OCI-LY7 (cell line): ENCODE results near the gene GNA12. TPM values are rescaled to one million over a fixed set of nuclear protein-coding genes. Genes with fewer than 3 reads are reported as not detected.

Source experiments
- BruUV-seq: library from RNA; stranded (reverse); fragments of 400-500 nt; replicated peaks from 2 replicates; lab custom pipeline; 2021; lab: Mats Ljungman, UMichigan
- CTCF ChIA-PET: fragments of 300-600 bp; sonication (Branson Sonifier 250); formaldehyde crosslinking; loops from one replicate; lab custom pipeline; 2022; ENCODE audit warnings: antibody characterized with exemption; ENCODE audit not compliant: unreplicated experiment; lab: Charles Lee
- POLR2A ChIA-PET: fragments of 300-600 bp; sonication (Branson Sonifier 250); formaldehyde crosslinking; loops from one replicate; lab custom pipeline; 2022; ENCODE audit warnings: antibody characterized with exemption; lab: Charles Lee
- DNase-seq: peaks from one replicate; pipeline ENCODE4 v3.0.0-alpha.2; 2015; ENCODE audit warnings: low spot score
- H2AFZ ChIP-seq: fragments of 200-600 bp; sonication (generic), shearing (Covaris generic); 2 replicates; pipeline ENCODE4 v1.6.1; 2014; ENCODE audit warnings: mild to moderate bottlenecking, antibody characterized with exemption, low read length, moderate library complexity
- H3K27ac ChIP-seq: fragments of 200-600 bp; sonication (generic); 2 replicates; pipeline ENCODE4 v1.5.1; 2014; ENCODE audit warnings: mixed run types, low read depth, mild to moderate bottlenecking, moderate library complexity, low read length, inconsistent platforms; ENCODE audit not compliant: poor library complexity, severe bottlenecking
- H3K36me3 ChIP-seq: fragments of 200-600 bp; sonication (generic); 2 replicates; pipeline ENCODE4 v1.6.1; 2014; ENCODE audit warnings: mild to moderate bottlenecking, antibody characterized with exemption, low read length, moderate library complexity, mixed read lengths; ENCODE audit not compliant: insufficient read depth
- H3K4me1 ChIP-seq: fragments of 200-600 bp; sonication (generic); 2 replicates; pipeline ENCODE4 v1.5.1; 2014; ENCODE audit warnings: mild to moderate bottlenecking, low read length; ENCODE audit not compliant: insufficient read depth, poor library complexity, severe bottlenecking
- H3K4me2 ChIP-seq: fragments of 200-600 bp; sonication (generic); 2 replicates; pipeline ENCODE4 v1.6.1; 2014; ENCODE audit warnings: mild to moderate bottlenecking, low read length
- H3K4me3 ChIP-seq: fragments of 200-600 bp; sonication (generic); 2 replicates; pipeline ENCODE4 v1.5.1; 2014; ENCODE audit warnings: mild to moderate bottlenecking, low read depth, low read length; ENCODE audit not compliant: poor library complexity, severe bottlenecking
- H3K79me2 ChIP-seq: fragments of 200-600 bp; sonication (generic); 2 replicates; pipeline ENCODE4 v1.6.1; 2016; ENCODE audit warnings: low read depth, mild to moderate bottlenecking, low read length, moderate library complexity, mixed read lengths; ENCODE audit not compliant: insufficient read depth
- H3K9me2 ChIP-seq: fragments of 200-600 bp; sonication (generic); 2 replicates; pipeline ENCODE4 v1.6.1; 2016; ENCODE audit warnings: mild to moderate bottlenecking, low read length, mixed read lengths; ENCODE audit not compliant: insufficient read depth
- H3K9me3 ChIP-seq: fragments of 200-600 bp; sonication (generic); 2 replicates; pipeline ENCODE4 v1.6.1; 2014; ENCODE audit warnings: mild to moderate bottlenecking, mixed run types, low read length, mixed read lengths
- H4K20me1 ChIP-seq: fragments of 200-600 bp; sonication (generic); 2 replicates; pipeline ENCODE4 v1.6.1; 2014; ENCODE audit warnings: mild to moderate bottlenecking, antibody characterized with exemption, low read length, moderate library complexity, mixed read lengths; ENCODE audit not compliant: insufficient read depth
- EZH2phosphoT487 ChIP-seq: fragments of 200-600 bp; sonication (generic); IDR thresholded peaks from 2 replicates; pipeline ENCODE4 v1.6.1; 2018; ENCODE audit warnings: low read depth, borderline replicate concordance, mild to moderate bottlenecking, mixed run types, antibody characterized with exemption, low read length, moderate library complexity, mixed read lengths
- intact Hi-C: fragments of 100-400 bp; cut with micrococcal nuclease; formaldehyde crosslinking; loops from one replicate; pipeline ENCODE4 v1.10.0; 2022; ENCODE audit not compliant: unreplicated experiment
- total RNA-seq, 2 experiments: library from RNA; depleted of rRNA in 1 of 2; stranded (reverse); fragments of >200 nt in 1 of 2; shearing (Covaris generic) in 1 of 2; gene quantifications; 2 replicates each; pipeline ENCODE4 v1.2.3, GENCODE V29; 2014 to 2022
- TF ChIP-seq, protein P1 (sequence below): fragments of 200-600 bp; sonication (generic); conservative IDR thresholded peaks from 2 replicates; pipeline ENCODE4 v1.5.1; 2014; ENCODE audit warnings: mild to moderate bottlenecking, antibody characterized with exemption, low read length, moderate library complexity, mixed read lengths

Gene GNA12
- total RNA-seq, 2 experiments from 2014 or later, result 10.3 to 35.9 TPM

DNA sequence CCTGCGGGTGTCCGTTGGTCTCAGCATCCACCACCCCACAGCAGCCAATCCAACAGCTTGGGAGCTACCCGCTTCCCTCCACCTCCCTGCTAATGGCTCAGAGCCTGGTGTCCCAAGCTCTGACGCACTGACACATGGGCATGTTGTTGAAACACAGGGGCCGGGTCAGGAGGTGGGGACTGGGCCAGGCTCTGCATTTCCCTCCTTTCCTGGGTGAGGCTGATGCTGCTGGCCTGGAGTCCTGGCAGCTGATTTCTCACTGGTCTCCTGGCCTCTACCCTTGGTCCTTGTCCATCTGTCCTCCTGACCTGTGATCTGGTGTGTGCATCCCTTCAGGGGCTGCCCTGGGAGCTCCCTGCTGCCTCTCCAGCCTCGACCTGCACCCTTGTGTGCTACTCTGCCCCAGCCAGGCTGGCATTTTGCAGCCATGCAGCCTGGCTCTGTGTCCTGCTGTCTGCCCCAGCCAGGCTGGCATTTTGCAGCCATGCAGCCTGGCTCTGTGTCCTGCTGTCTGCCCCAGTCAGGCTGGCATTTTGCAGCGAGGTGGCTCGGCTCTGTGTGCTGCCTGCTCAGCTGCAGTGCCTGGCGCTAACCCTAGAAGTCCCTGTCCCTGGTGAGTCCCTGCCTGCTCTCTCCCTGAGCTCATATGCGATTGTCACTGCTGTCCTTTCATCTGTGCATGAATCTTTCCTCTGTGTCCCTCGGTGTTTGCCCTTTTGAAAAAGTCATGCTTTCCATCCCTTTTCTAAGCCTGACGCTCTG is 142.1 kb downstream of the GNA12 start:
- Histone ChIP-seq H3K27ac (no peak overlapping the region), H4K20me1 (no peaks in the 10 kb centered on the region), H3K36me3 (no peaks in the 10 kb centered on the region), H3K79me2 (no peaks in the 10 kb centered on the region), H2AFZ (no peak overlapping the region), H3K9me2 (no peaks in the 10 kb centered on the region), H3K4me2 (no peak overlapping the region), H3K4me3 (no peak overlapping the region), H3K9me3 (no peaks in the 10 kb centered on the region), H3K4me1 (peaks cover 14% of the 10 kb centered on the region)
- intact Hi-C loops, result no loop called here
- BruUV-seq, result no TSS peak
- no peak for DNase-seq
- TF ChIP-seq, protein P1, sequence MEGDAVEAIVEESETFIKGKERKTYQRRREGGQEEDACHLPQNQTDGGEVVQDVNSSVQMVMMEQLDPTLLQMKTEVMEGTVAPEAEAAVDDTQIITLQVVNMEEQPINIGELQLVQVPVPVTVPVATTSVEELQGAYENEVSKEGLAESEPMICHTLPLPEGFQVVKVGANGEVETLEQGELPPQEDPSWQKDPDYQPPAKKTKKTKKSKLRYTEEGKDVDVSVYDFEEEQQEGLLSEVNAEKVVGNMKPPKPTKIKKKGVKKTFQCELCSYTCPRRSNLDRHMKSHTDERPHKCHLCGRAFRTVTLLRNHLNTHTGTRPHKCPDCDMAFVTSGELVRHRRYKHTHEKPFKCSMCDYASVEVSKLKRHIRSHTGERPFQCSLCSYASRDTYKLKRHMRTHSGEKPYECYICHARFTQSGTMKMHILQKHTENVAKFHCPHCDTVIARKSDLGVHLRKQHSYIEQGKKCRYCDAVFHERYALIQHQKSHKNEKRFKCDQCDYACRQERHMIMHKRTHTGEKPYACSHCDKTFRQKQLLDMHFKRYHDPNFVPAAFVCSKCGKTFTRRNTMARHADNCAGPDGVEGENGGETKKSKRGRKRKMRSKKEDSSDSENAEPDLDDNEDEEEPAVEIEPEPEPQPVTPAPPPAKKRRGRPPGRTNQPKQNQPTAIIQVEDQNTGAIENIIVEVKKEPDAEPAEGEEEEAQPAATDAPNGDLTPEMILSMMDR, result no peak
- no peak for TF ChIP-seq EZH2phosphoT487
- CTCF ChIA-PET, result interaction anchor here (1.0 kb wide), 1 partner anchor 15 kb away, joined by 3 read pairs; no protein-coding TSS in a partner anchor
- POLR2A ChIA-PET, result interaction anchor here (1.2 to 5.6 kb wide), 3 partner anchors 8 to 12 kb away, joined by 3 to 36 read pairs (median 3); no protein-coding TSS in a partner anchor

DNA sequence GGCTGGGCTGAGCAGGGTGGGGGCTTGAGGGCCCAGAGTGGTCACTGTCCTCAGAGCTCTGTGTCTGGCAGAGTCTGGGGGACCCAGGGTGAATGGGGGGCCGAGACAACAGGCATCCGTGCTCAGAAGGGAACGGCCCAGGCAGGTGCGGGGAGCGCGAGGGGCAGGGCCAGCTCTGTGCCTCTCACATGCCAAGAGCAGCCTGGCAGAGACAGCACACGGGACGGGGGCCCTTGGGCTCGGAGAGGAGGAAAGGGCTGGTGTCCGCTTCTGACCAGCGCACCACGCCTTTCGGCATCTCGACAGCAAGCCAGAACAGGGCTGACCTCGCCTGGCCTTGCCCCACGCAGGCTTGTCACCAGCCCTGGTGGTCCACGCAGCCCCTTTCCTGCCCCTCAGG is 142.7 kb downstream of the GNA12 start:
- POLR2A ChIA-PET, result interaction anchor here (1.2 to 5.6 kb wide), 2 partner anchors 9 to 12 kb away, joined by 3 to 36 read pairs; no protein-coding TSS in a partner anchor
- no peak for DNase-seq
- Histone ChIP-seq H3K9me3 (no peaks in the 10 kb centered on the region), H4K20me1 (no peaks in the 10 kb centered on the region), H3K9me2 (no peaks in the 10 kb centered on the region), H2AFZ (no peak overlapping the region), H3K4me1 (peaks cover 14% of the 10 kb centered on the region), H3K36me3 (no peaks in the 10 kb centered on the region), H3K4me3 (no peak overlapping the region), H3K27ac (no peak overlapping the region), H3K79me2 (no peaks in the 10 kb centered on the region), H3K4me2 (no peak overlapping the region)
- CTCF ChIA-PET, result interaction anchor here (0.6 to 1.0 kb wide), 2 partner anchors 8 to 16 kb away, joined by 3 read pairs; no protein-coding TSS in a partner anchor
- intact Hi-C loops, result no loop called here
- TF ChIP-seq, protein P1, result no peak
- no peak for TF ChIP-seq EZH2phosphoT487
- BruUV-seq, result no TSS peak
